Endothelial cell of hepatic sinusoid (primary cell): ENCODE results near the gene MEIS3.
"Not testable (repeated sequence)": the region's sequence is repeated elsewhere in the genome, so short reads cannot be mapped to it uniquely, and the experiment has no call there.

Source experiments
- in situ Hi-C: cut with HindIII; loops from 2 replicates; pipeline ENCODE4 v1.10.0; 2017; ENCODE audit warnings: low sequenced_read_pairs

The MEIS3 gene

GRCh38 chr19:47390533-47391488 lies 28.5 kb downstream of the MEIS3 start:
- in situ Hi-C loops: no loop called here

- in situ Hi-C loops: no loop called here
Observed at GRCh38 chr19:47389150-47389556, 30.2 kb downstream of the MEIS3 start.

GRCh38 chr19:47388721-47389120 lies 30.6 kb downstream of the MEIS3 start:
- in situ Hi-C loops: not testable (repeated sequence)

- in situ Hi-C loops: not testable (repeated sequence)
Observed at GRCh38 chr19:47387623-47388022, 31.7 kb downstream of the MEIS3 start.

GRCh38 chr19:47386582-47386981 lies 32.7 kb downstream of the MEIS3 start:
- in situ Hi-C loops: not testable (repeated sequence)

GRCh38 chr19:47384533-47384932 lies 34.8 kb downstream of the MEIS3 start:
- in situ Hi-C loops: not testable (repeated sequence)

GRCh38 chr19:47383890-47384289 lies 35.4 kb downstream of the MEIS3 start:
- in situ Hi-C loops: not testable (repeated sequence)

- in situ Hi-C loops: no loop called here
Observed at GRCh38 chr19:47381653-47382279, 37.6 kb downstream of the MEIS3 start.

GRCh38 chr19:47381121-47381520 lies 38.2 kb downstream of the MEIS3 start:
- in situ Hi-C loops: no loop called here

- in situ Hi-C loops: no loop called here
Observed at GRCh38 chr19:47380559-47380958, 38.8 kb downstream of the MEIS3 start.

GRCh38 chr19:47379381-47379938 lies 39.9 kb downstream of the MEIS3 start:
- in situ Hi-C loops: no loop called here

GRCh38 chr19:47378246-47378645 lies 41.1 kb downstream of the MEIS3 start:
- in situ Hi-C loops: no loop called here

GRCh38 chr19:47377801-47378200 lies 41.5 kb downstream of the MEIS3 start:
- in situ Hi-C loops: no loop called here

- in situ Hi-C loops: no loop called here
Observed at GRCh38 chr19:47377208-47377701, 42.1 kb downstream of the MEIS3 start.

GRCh38 chr19:47376589-47377144 lies 42.7 kb downstream of the MEIS3 start:
- in situ Hi-C loops: no loop called here

GRCh38 chr19:47375694-47376588 lies 43.4 kb downstream of the MEIS3 start:
- in situ Hi-C loops: no loop called here

- in situ Hi-C loops: no loop called here
Observed at GRCh38 chr19:47374876-47375693, 44.2 kb downstream of the MEIS3 start.

GRCh38 chr19:47373246-47374240 lies 45.8 kb downstream of the MEIS3 start:
- in situ Hi-C loops: no loop called here
